HEK293 (cell line): ENCODE results near the gene VSIG10L.

Experiments used
- CTCF ChIP-seq: fragments of 450-650 bp; formaldehyde crosslinking; IDR thresholded peaks from 2 replicates; pipeline ENCODE4 v1.5.1; 2016; ENCODE audit warnings: missing biosample characterization, missing genetic modification characterization
- MYNN ChIP-seq: fragments of 450-650 bp; formaldehyde crosslinking; IDR thresholded peaks from 2 replicates; pipeline ENCODE4 v1.5.1; 2016; ENCODE audit warnings: missing biosample characterization, missing genetic modification characterization, borderline replicate concordance
- ZBTB44 ChIP-seq: fragments of 450-650 bp; IDR thresholded peaks from 2 replicates; pipeline ENCODE4 v1.5.1; 2018; ENCODE audit warnings: missing biosample characterization, mild to moderate bottlenecking, missing genetic modification characterization
- ZNF324 ChIP-seq: fragments of 450-650 bp; formaldehyde crosslinking; IDR thresholded peaks from 2 replicates; pipeline ENCODE4 v1.5.1; 2016; ENCODE audit warnings: missing biosample characterization, missing genetic modification characterization
- ZNF580 ChIP-seq: fragments of 450-650 bp; formaldehyde crosslinking; IDR thresholded peaks from 2 replicates; pipeline ENCODE4 v1.5.1; 2016; ENCODE audit warnings: missing biosample characterization, missing genetic modification characterization
- ZNF654 ChIP-seq: fragments of 450-650 bp; formaldehyde crosslinking; IDR thresholded peaks from 2 replicates; pipeline ENCODE4 v1.5.1; 2016; ENCODE audit warnings: low read depth, missing biosample characterization, missing genetic modification characterization

GRCh38 chr19:51323481-51324166 lies 18.3 kb downstream of the VSIG10L start:
- TF ChIP-seq ZNF580 (tag by site-specific recombination) (no peak), ZNF654 (tag by site-specific recombination) (no peak), ZNF324 (tag by site-specific recombination) (no peak), MYNN (tag by site-specific recombination) (no peak), CTCF (tag by site-specific recombination) (no peak), ZBTB44 (tag by site-specific recombination) (no peak)
